Measurements from ENCODE around the gene SPC24. TPM values are rescaled to one million over a fixed set of nuclear protein-coding genes. Genes with fewer than 3 reads are reported as not detected.
A peak's percentile ranks its signal among the peaks of the same experiment; 100 is the strongest.
"Not testable (repeated sequence)": the region's sequence is repeated elsewhere in the genome, so short reads cannot be mapped to it uniquely, and the experiment has no call there.

Gene SPC24
- total and polyA plus RNA-seq, 5 donors: 0.56 to 4.4 (median 3.2) TPM

- intact Hi-C loops (cut with DNase I): loop anchor here in 1 of 4 donors (5.0 kb wide), 1 partner anchor 33 kb away; the partner anchor contains the start of gene KANK2
- Histone ChIP-seq H3K27me3 (ENCODE audit: control insufficient read depth, insufficient read depth) (no peaks in the 10 kb centered on the region), H3K4me1 (ENCODE audit: control insufficient read depth, insufficient read depth, low read length) (peaks cover 12% of the 10 kb centered on the region), H3K4me3 (ENCODE audit: low read length) (no peak overlapping the region), H3K27ac (ENCODE audit: low read length) (peak overlapping the region; percentile 79), H3K9me3 (ENCODE audit: control insufficient read depth, low read length) (no peaks in the 10 kb centered on the region)
- ATAC-seq (no peak), DNase-seq (peak in 1 of 3 donors; percentile 66)
- WGBS: 46% methylated on average over 11 of the region's 11 CpGs
Measured at GRCh38 chr19:11164296-11164695, 8.7 kb upstream of the SPC24 start.

GRCh38 chr19:11160440-11160768, 4.8 kb upstream of the SPC24 start:
- not testable (repeated sequence) for ATAC-seq; H3K4me1 ChIP-seq (ENCODE audit: control insufficient read depth, insufficient read depth, low read length); DNase-seq; H3K9me3 ChIP-seq (ENCODE audit: control insufficient read depth, low read length); H3K4me3 ChIP-seq (ENCODE audit: low read length); H3K27me3 ChIP-seq (ENCODE audit: control insufficient read depth, insufficient read depth); H3K27ac ChIP-seq (ENCODE audit: low read length)
- intact Hi-C loops (cut with DNase I): loop anchor here in 1 of 4 donors (5.0 kb wide), 1 partner anchor 37 kb away; the partner anchor contains the start of gene KANK2
- 89% methylated on average over 2 of the region's 2 CpGs for WGBS

GRCh38 chr19:11159598-11160439, 4.2 kb upstream of the SPC24 start:
- no peaks in the 10 kb centered on the region for H3K27me3 ChIP-seq (ENCODE audit: control insufficient read depth, insufficient read depth)
- intact Hi-C loops (cut with DNase I): loop anchor here in 1 of 4 donors (5.0 kb wide), 1 partner anchor 37 kb away; the partner anchor contains the start of gene KANK2
- peaks cover 9% of the 10 kb centered on the region for H3K4me1 ChIP-seq (ENCODE audit: control insufficient read depth, insufficient read depth, low read length)
- peak overlapping the region; percentile 61 for H3K27ac ChIP-seq (ENCODE audit: low read length)
- WGBS: 25% methylated on average over 16 of the region's 16 CpGs
- ATAC-seq (peak; percentile 25 to 56), DNase-seq (peak; percentile 52 to 83 (median 76))
- H3K9me3 ChIP-seq (ENCODE audit: control insufficient read depth, low read length): no peaks in the 10 kb centered on the region
- no peak overlapping the region for H3K4me3 ChIP-seq (ENCODE audit: low read length)

GRCh38 chr19:11154683-11155047, 917 bp downstream of the SPC24 start:
- intact Hi-C loops (cut with DNase I): no loop called here
- Histone ChIP-seq H3K9me3 (ENCODE audit: control insufficient read depth, low read length) (no peaks in the 10 kb centered on the region), H3K27ac (ENCODE audit: low read length) (no peak overlapping the region), H3K4me3 (ENCODE audit: low read length) (no peak overlapping the region), H3K4me1 (ENCODE audit: control insufficient read depth, insufficient read depth, low read length) (peaks cover 3% of the 10 kb centered on the region), H3K27me3 (ENCODE audit: control insufficient read depth, insufficient read depth) (no peaks in the 10 kb centered on the region)
- DNase-seq (no peak), ATAC-seq (no peak)
- 43% methylated on average over 6 of the region's 6 CpGs for WGBS

- Histone ChIP-seq H3K4me3 (ENCODE audit: low read length) (no peak overlapping the region), H3K9me3 (ENCODE audit: control insufficient read depth, low read length) (no peaks in the 10 kb centered on the region), H3K27me3 (ENCODE audit: control insufficient read depth, insufficient read depth) (no peaks in the 10 kb centered on the region), H3K27ac (ENCODE audit: low read length) (peak overlapping the region; percentile 97), H3K4me1 (ENCODE audit: control insufficient read depth, insufficient read depth, low read length) (no peaks in the 10 kb centered on the region)
- peak; percentile 42 to 51 for ATAC-seq
- peak; percentile 67 to 84 (median 82) for DNase-seq
- WGBS: 60% methylated on average over 11 of the region's 11 CpGs
- intact Hi-C loops (cut with DNase I): no loop called here
Measured at GRCh38 chr19:11152318-11153062, 3.1 kb downstream of the SPC24 start.

GRCh38 chr19:11151181-11151580, 4.4 kb downstream of the SPC24 start:
- no peak for ATAC-seq
- peak overlapping the region; percentile 79 for H3K27ac ChIP-seq (ENCODE audit: low read length)
- intact Hi-C loops (cut with DNase I): no loop called here
- no peaks in the 10 kb centered on the region for H3K27me3 ChIP-seq (ENCODE audit: control insufficient read depth, insufficient read depth)
- H3K9me3 ChIP-seq (ENCODE audit: control insufficient read depth, low read length): no peaks in the 10 kb centered on the region
- WGBS: 47% methylated on average over 7 of the region's 7 CpGs
- H3K4me1 ChIP-seq (ENCODE audit: control insufficient read depth, insufficient read depth, low read length): no peaks in the 10 kb centered on the region
- peak in 1 of 3 donors; percentile 71 for DNase-seq
- H3K4me3 ChIP-seq (ENCODE audit: low read length): no peak overlapping the region

GRCh38 chr19:11148001-11148400, 7.6 kb downstream of the SPC24 start:
- intact Hi-C loops (cut with DNase I): no loop called here
- ATAC-seq (no peak), DNase-seq (no peak)
- H3K27me3 ChIP-seq (ENCODE audit: control insufficient read depth, insufficient read depth): no peaks in the 10 kb centered on the region
- no peaks in the 10 kb centered on the region for H3K9me3 ChIP-seq (ENCODE audit: control insufficient read depth, low read length)
- peaks cover 5% of the 10 kb centered on the region for H3K4me1 ChIP-seq (ENCODE audit: control insufficient read depth, insufficient read depth, low read length)
- WGBS: 73% methylated on average over 14 of the region's 14 CpGs
- no peak overlapping the region for H3K27ac ChIP-seq (ENCODE audit: low read length)
- no peak overlapping the region for H3K4me3 ChIP-seq (ENCODE audit: low read length)

GRCh38 chr19:11145536-11145924, 10.1 kb downstream of the SPC24 start:
- intact Hi-C loops (cut with DNase I): no loop called here
- no peak for ATAC-seq
- Histone ChIP-seq H3K4me3 (ENCODE audit: low read length) (no peak overlapping the region), H3K27ac (ENCODE audit: low read length) (no peak overlapping the region), H3K9me3 (ENCODE audit: control insufficient read depth, low read length) (no peaks in the 10 kb centered on the region), H3K27me3 (ENCODE audit: control insufficient read depth, insufficient read depth) (no peaks in the 10 kb centered on the region), H3K4me1 (ENCODE audit: control insufficient read depth, insufficient read depth, low read length) (peaks cover 11% of the 10 kb centered on the region)
- DNase-seq: no peak
- over 99% methylated on average over 3 of the region's 3 CpGs for WGBS

GRCh38 chr19:11142528-11143171, 12.9 kb downstream of the SPC24 start:
- H3K27me3 ChIP-seq (ENCODE audit: control insufficient read depth, insufficient read depth): no peaks in the 10 kb centered on the region
- peak; percentile 79 to 85 for ATAC-seq
- H3K4me1 ChIP-seq (ENCODE audit: control insufficient read depth, insufficient read depth, low read length): peaks cover 18% of the 10 kb centered on the region
- peak; percentile 95 to 97 (median 97) for DNase-seq
- no peaks in the 10 kb centered on the region for H3K9me3 ChIP-seq (ENCODE audit: control insufficient read depth, low read length)
- intact Hi-C loops (cut with DNase I): loop anchor here in 1 of 4 donors (5.0 kb wide), 1 partner anchor 55 kb away; the partner anchor contains the start of gene KANK2
- 5% methylated on average over 22 of the region's 22 CpGs for WGBS
- H3K4me3 ChIP-seq (ENCODE audit: low read length): no peak overlapping the region
- peak overlapping the region; percentile 91 for H3K27ac ChIP-seq (ENCODE audit: low read length)

- 55% methylated on average over 9 of the region's 9 CpGs for WGBS
- no peaks in the 10 kb centered on the region for H3K27me3 ChIP-seq (ENCODE audit: control insufficient read depth, insufficient read depth)
- peak overlapping the region; percentile 91 for H3K27ac ChIP-seq (ENCODE audit: low read length)
- ATAC-seq: no peak
- H3K4me3 ChIP-seq (ENCODE audit: low read length): no peak overlapping the region
- intact Hi-C loops (cut with DNase I): loop anchor here in 1 of 4 donors (5.0 kb wide), 1 partner anchor 55 kb away; the partner anchor contains the start of gene KANK2
- H3K9me3 ChIP-seq (ENCODE audit: control insufficient read depth, low read length): no peaks in the 10 kb centered on the region
- H3K4me1 ChIP-seq (ENCODE audit: control insufficient read depth, insufficient read depth, low read length): peaks cover 18% of the 10 kb centered on the region
- DNase-seq: peak in 1 of 3 donors; percentile 67
Measured at GRCh38 chr19:11141937-11142527, 13.6 kb downstream of the SPC24 start.
